K562 (cell line): ENCODE results near the gene HUNK. TPM values are rescaled to one million over a fixed set of nuclear protein-coding genes. Genes with fewer than 3 reads are reported as not detected.

Experiments used
- ATAC-seq: fragments of 200-7000 bp; cut with Tn5 transposase; 3 replicates; pipeline ENCODE4 v1.9.1; 2020; ENCODE audit warnings: moderate library complexity
- BruUV-seq: library from RNA; stranded (reverse); fragments of 400-500 nt; replicated peaks from 2 replicates; lab custom pipeline; 2021; lab: Mats Ljungman, UMichigan
- CTCF ChIA-PET: fragments of 300-600 bp; formaldehyde crosslinking; extraction: SDS; loops from one replicate; lab custom pipeline; 2021; ENCODE audit warnings: low intra/inter-chr PET ratio; lab: Yijun Ruan, JAX
- POLR2A ChIA-PET: fragments of 300-600, 350-650 bp; sonication (Branson Sonifier 250); formaldehyde crosslinking; extraction: SDS; loops from one replicate; lab custom pipeline; 2021; ENCODE audit warnings: antibody characterized with exemption, inconsistent platforms; lab: Yijun Ruan, JAX
- DNase-seq, 4 experiments: peaks; one replicate each; pipeline versions ENCODE4 v3.0.0 to v3.0.0-alpha.2; 2011 to 2018; ENCODE audit warnings: low spot score in 3 of 4, mixed read lengths in 3 of 4; ENCODE audit errors: extremely low read depth in 1 of 4
- FAIRE-seq: peaks from 2 replicates; lab custom pipeline; 2011; peaks lifted over from hg19 to GRCh38; lab: Jason Lieb, UNC
- H2AFZ ChIP-seq: 2 replicates; pipeline ENCODE4 v1.6.0; 2011; ENCODE audit warnings: low read depth, low read length, control low read depth, inconsistent platforms
- H3K27ac ChIP-seq: fragments of 200-600 bp; 3 replicates; pipeline ENCODE4 v1.8.0; 2011; ENCODE audit warnings: low read depth, mild to moderate bottlenecking, control low read depth, inconsistent platforms, low read length, moderate library complexity, mixed read lengths; ENCODE audit errors: extremely low read depth
- H3K27me3 ChIP-seq, 2 experiments: fragments of 300-600 bp in 1 of 2; 2 replicates in 1 of 2; 3 replicates in 1 of 2; pipeline versions ENCODE4 v1.6.0 to v1.8.0; 2011; ENCODE audit warnings: inconsistent platforms in 2 of 2, low read length in 2 of 2, mild to moderate bottlenecking in 1 of 2, mixed read lengths in 1 of 2, moderate library complexity in 1 of 2; ENCODE audit not compliant: control insufficient read depth in 2 of 2, insufficient read depth in 2 of 2
- H3K36me3 ChIP-seq: fragments of 300-600 bp; 3 replicates; pipeline ENCODE4 v1.8.0; 2011; ENCODE audit warnings: mild to moderate bottlenecking, low read length, inconsistent platforms; ENCODE audit not compliant: control insufficient read depth, insufficient read depth
- H3K4me1 ChIP-seq, 2 experiments: fragments of 200-600 bp in 1 of 2; replicated peaks in 1 of 2; 2 replicates in 1 of 2; 3 replicates in 1 of 2; pipeline versions ENCODE4 v1.5.1 to v1.8.0; 2011; ENCODE audit warnings: inconsistent platforms in 2 of 2, low read length in 2 of 2, mild to moderate bottlenecking in 1 of 2, mixed read lengths in 1 of 2, moderate library complexity in 1 of 2; ENCODE audit not compliant: control insufficient read depth in 2 of 2, insufficient read depth in 2 of 2
- H3K4me2 ChIP-seq: 2 replicates; pipeline ENCODE4 v1.6.1; 2011; ENCODE audit warnings: low read length, control low read depth, inconsistent platforms, mixed read lengths; ENCODE audit not compliant: insufficient read depth
- H3K4me3 ChIP-seq: fragments of 200-600 bp; sonication (generic), shearing (Covaris generic); 2 replicates; pipeline ENCODE4 v1.5.1; 2016; ENCODE audit warnings: control low read depth, inconsistent platforms
- H3K79me2 ChIP-seq: fragments of 200-600 bp; 3 replicates; pipeline ENCODE4 v1.8.0; 2011; ENCODE audit warnings: low read length, inconsistent platforms; ENCODE audit not compliant: control insufficient read depth, insufficient read depth
- H3K9ac ChIP-seq, 2 experiments: 2 replicates each; pipeline versions ENCODE4 v1.6.0 to v1.6.1; 2011; ENCODE audit warnings: low read depth in 2 of 2, low read length in 2 of 2, control low read depth in 1 of 2, inconsistent platforms in 1 of 2, mild to moderate bottlenecking in 1 of 2, mixed read lengths in 1 of 2; ENCODE audit not compliant: insufficient read depth in 1 of 2
- H3K9me1 ChIP-seq: one replicate; pipeline ENCODE4 v1.6.0; 2011; ENCODE audit warnings: inconsistent platforms, mild to moderate bottlenecking, low read length, moderate library complexity; ENCODE audit not compliant: control insufficient read depth, insufficient read depth
- H3K9me3 ChIP-seq: replicated peaks from 2 replicates; pipeline ENCODE4 v1.5.1; 2011; ENCODE audit warnings: low read depth, low read length, inconsistent platforms; ENCODE audit not compliant: control insufficient read depth, insufficient read depth
- H4K20me1 ChIP-seq: replicated peaks from 2 replicates; pipeline ENCODE4 v1.6.1; 2011; ENCODE audit warnings: low read length, inconsistent platforms, mixed read lengths; ENCODE audit not compliant: control insufficient read depth, insufficient read depth
- EP400 ChIP-seq: fragments of 450-650 bp; IDR thresholded peaks from 2 replicates; pipeline ENCODE4 v1.6.1; 2017; ENCODE audit warnings: antibody characterized with exemption, mild to moderate bottlenecking, moderate library complexity
- MAFK ChIP-seq: IDR thresholded peaks from 2 replicates; pipeline ENCODE4 v1.6.1; 2011; ENCODE audit warnings: low read length, improper control_type of control experiment
- MYNN ChIP-seq, 2 experiments: sonication (generic); formaldehyde crosslinking in 1 of 2; IDR thresholded peaks; 2 replicates each; pipeline versions ENCODE4 v1.5.0 to v1.6.1; 2016 to 2020; ENCODE audit warnings: antibody characterized with exemption in 1 of 2, missing genetic modification reagents in 1 of 2
- NR2C1 ChIP-seq, 2 experiments: fragments of 450-650 bp; IDR thresholded peaks; 2 replicates each; pipeline ENCODE4 v1.6.1; 2017; ENCODE audit warnings: mild to moderate bottlenecking in 2 of 2, antibody characterized with exemption in 1 of 2, inconsistent platforms in 1 of 2, missing compliant biosample characterization in 1 of 2, missing genetic modification characterization in 1 of 2
- SIRT6 ChIP-seq: IDR thresholded peaks from one replicate; pipeline ENCODE4 v1.6.1; 2012; ENCODE audit warnings: low read depth, mild to moderate bottlenecking, control low read depth, inconsistent platforms, low read length, moderate library complexity
- WGBS: fragments of 100-300 bp; shearing (Covaris generic); methylation state at CpG from one replicate; pipeline ENCODE4 v1.1.6; 2016; ENCODE audit warnings: low coverage, mixed read lengths; ENCODE audit not compliant: insufficient coverage; ENCODE audit errors: missing lambda C conversion rate; 5-methylcytosine and 5-hydroxymethylcytosine counted together
- in situ Hi-C: fragments of 300-500 bp; cut with MboI; formaldehyde crosslinking; loops from 4 replicates; pipeline ENCODE4 v1.15.0; 2018; ENCODE audit warnings: inconsistent platforms, mixed read lengths
- intact Hi-C: fragments of 100-400 bp; cut with micrococcal nuclease; formaldehyde crosslinking; loops from 2 replicates; pipeline ENCODE4 v1.14.2; 2022
- polyA plus RNA-seq, 8 experiments: library from polyadenylated mRNA; depleted of rRNA in 4 of 8; stranded (reverse) in 5 of 8; unstranded in 3 of 8; fragments of >200 nt; fragmentation: Nextera tagmentation in 2 of 8; fragmentation: Illumina TruSeq in 1 of 8; extraction: Ambion mirVana in 2 of 8; extraction: Trizol in 1 of 8; gene quantifications; 2 replicates each; pipeline versions ENCODE4 v1.2.1 to v1.2.3, GENCODE V29; 2011 to 2014; ENCODE audit warnings: inconsistent platforms in 1 of 8, missing spikeins in 1 of 8
- total RNA-seq, 7 experiments: library from RNA; depleted of rRNA in 6 of 7; stranded (reverse); fragments of >200 nt in 6 of 7; fragmentation: Illumina TruSeq in 2 of 7; extraction: Trizol in 2 of 7; gene quantifications; 2 replicates each; pipeline versions ENCODE4 v1.2.1 to v1.2.3, GENCODE V29; 2011 to 2021; ENCODE audit warnings: low replicate concordance in 1 of 7
- TF ChIP-seq, protein P1 (sequence below): fragments of 200-600 bp; sonication (generic); IDR thresholded peaks from one replicate; pipeline ENCODE4 v1.6.1; 2012; ENCODE audit warnings: mild to moderate bottlenecking, low read depth, low read length, inconsistent platforms

HUNK gene
- total and polyA plus RNA-seq, 9 of the 15 experiments (the other 6 are each of a cell fraction or from before 2014, with no cell fraction given) = not detected

DNA sequence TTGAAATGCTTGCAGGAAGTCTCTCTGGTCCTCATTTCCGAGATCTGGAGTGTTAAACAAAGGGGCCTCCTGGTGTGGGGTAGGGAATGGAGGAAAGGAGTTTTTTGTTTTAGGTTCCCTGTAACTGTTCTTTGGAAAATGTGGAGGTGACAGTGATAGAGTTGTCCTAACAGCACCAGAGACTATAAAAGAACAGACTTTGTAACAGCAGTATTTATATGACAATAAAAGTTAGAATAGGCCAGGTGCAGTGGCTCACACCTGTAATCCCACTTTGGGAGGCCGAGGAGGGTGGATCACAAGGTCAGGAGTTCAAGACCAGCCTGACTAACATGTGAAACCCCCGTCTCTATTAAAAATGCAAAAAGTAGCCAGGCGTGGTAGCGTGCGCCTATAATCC, 68.9 kb downstream of the HUNK start:
- CTCF ChIA-PET = no interaction called here
- TF ChIP-seq MAFK (no peak), NR2C1 (IDR thresholded peaks at IDR 0.05) (no peak), NR2C1 (tag; IDR thresholded peaks at IDR 0.05) (no peak), EP400 (no peak), SIRT6 (no peak), MYNN (IDR thresholded peaks at IDR 0.05) (no peak), MYNN (CRISPR knock-in tag; IDR thresholded peaks at IDR 0.05) (no peak)
- TF ChIP-seq, protein P1, sequence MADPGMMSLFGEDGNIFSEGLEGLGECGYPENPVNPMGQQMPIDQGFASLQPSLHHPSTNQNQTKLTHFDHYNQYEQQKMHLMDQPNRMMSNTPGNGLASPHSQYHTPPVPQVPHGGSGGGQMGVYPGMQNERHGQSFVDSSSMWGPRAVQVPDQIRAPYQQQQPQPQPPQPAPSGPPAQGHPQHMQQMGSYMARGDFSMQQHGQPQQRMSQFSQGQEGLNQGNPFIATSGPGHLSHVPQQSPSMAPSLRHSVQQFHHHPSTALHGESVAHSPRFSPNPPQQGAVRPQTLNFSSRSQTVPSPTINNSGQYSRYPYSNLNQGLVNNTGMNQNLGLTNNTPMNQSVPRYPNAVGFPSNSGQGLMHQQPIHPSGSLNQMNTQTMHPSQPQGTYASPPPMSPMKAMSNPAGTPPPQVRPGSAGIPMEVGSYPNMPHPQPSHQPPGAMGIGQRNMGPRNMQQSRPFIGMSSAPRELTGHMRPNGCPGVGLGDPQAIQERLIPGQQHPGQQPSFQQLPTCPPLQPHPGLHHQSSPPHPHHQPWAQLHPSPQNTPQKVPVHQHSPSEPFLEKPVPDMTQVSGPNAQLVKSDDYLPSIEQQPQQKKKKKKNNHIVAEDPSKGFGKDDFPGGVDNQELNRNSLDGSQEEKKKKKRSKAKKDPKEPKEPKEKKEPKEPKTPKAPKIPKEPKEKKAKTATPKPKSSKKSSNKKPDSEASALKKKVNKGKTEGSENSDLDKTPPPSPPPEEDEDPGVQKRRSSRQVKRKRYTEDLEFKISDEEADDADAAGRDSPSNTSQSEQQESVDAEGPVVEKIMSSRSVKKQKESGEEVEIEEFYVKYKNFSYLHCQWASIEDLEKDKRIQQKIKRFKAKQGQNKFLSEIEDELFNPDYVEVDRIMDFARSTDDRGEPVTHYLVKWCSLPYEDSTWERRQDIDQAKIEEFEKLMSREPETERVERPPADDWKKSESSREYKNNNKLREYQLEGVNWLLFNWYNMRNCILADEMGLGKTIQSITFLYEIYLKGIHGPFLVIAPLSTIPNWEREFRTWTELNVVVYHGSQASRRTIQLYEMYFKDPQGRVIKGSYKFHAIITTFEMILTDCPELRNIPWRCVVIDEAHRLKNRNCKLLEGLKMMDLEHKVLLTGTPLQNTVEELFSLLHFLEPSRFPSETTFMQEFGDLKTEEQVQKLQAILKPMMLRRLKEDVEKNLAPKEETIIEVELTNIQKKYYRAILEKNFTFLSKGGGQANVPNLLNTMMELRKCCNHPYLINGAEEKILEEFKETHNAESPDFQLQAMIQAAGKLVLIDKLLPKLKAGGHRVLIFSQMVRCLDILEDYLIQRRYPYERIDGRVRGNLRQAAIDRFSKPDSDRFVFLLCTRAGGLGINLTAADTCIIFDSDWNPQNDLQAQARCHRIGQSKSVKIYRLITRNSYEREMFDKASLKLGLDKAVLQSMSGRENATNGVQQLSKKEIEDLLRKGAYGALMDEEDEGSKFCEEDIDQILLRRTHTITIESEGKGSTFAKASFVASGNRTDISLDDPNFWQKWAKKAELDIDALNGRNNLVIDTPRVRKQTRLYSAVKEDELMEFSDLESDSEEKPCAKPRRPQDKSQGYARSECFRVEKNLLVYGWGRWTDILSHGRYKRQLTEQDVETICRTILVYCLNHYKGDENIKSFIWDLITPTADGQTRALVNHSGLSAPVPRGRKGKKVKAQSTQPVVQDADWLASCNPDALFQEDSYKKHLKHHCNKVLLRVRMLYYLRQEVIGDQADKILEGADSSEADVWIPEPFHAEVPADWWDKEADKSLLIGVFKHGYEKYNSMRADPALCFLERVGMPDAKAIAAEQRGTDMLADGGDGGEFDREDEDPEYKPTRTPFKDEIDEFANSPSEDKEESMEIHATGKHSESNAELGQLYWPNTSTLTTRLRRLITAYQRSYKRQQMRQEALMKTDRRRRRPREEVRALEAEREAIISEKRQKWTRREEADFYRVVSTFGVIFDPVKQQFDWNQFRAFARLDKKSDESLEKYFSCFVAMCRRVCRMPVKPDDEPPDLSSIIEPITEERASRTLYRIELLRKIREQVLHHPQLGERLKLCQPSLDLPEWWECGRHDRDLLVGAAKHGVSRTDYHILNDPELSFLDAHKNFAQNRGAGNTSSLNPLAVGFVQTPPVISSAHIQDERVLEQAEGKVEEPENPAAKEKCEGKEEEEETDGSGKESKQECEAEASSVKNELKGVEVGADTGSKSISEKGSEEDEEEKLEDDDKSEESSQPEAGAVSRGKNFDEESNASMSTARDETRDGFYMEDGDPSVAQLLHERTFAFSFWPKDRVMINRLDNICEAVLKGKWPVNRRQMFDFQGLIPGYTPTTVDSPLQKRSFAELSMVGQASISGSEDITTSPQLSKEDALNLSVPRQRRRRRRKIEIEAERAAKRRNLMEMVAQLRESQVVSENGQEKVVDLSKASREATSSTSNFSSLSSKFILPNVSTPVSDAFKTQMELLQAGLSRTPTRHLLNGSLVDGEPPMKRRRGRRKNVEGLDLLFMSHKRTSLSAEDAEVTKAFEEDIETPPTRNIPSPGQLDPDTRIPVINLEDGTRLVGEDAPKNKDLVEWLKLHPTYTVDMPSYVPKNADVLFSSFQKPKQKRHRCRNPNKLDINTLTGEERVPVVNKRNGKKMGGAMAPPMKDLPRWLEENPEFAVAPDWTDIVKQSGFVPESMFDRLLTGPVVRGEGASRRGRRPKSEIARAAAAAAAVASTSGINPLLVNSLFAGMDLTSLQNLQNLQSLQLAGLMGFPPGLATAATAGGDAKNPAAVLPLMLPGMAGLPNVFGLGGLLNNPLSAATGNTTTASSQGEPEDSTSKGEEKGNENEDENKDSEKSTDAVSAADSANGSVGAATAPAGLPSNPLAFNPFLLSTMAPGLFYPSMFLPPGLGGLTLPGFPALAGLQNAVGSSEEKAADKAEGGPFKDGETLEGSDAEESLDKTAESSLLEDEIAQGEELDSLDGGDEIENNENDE = no peak
- in situ Hi-C loops = no loop called here
- Histone ChIP-seq H3K4me2 (no peak overlapping the region), H3K9me1 (no peaks in the 10 kb centered on the region), H3K9ac (no peak overlapping the region), H3K27ac (no peak overlapping the region), H3K79me2 (no peaks in the 10 kb centered on the region), H3K4me1 (no peaks in the 10 kb centered on the region), H2AFZ (no peak overlapping the region), H3K27me3 (peaks cover 2 to 15% of the 10 kb centered on the region in 2 experiments), H3K4me3 (no peak overlapping the region), H4K20me1 (no peaks in the 10 kb centered on the region), H3K36me3 (no peaks in the 10 kb centered on the region), H3K9me3 (no peaks in the 10 kb centered on the region)
- POLR2A ChIA-PET = interaction anchor here (0.6 kb wide), 1 partner anchor 33 kb away, joined by 3 read pairs; no protein-coding TSS in a partner anchor
- FAIRE-seq (no peak), ATAC-seq (no peak), DNase-seq (no peak)
- intact Hi-C loops = no loop called here
- 0% methylated on average over 6 of the region's 6 CpGs for WGBS
- no TSS peak for BruUV-seq
